ENCODE data around the gene SCARB2.

GRCh38 chr4:76195326-76195725, 18.3 kb downstream of the SCARB2 start:
- TF ChIP-seq CTCF (conservative IDR thresholded peaks at IDR 0.05 in 1 of 2, IDR thresholded peaks at IDR 0.05 in 1 of 2; ENCODE audit: low read depth in 1 of 2, low read length in 2 of 2): no peak
- no peak for TF ChIP-seq EZH2 (IDR thresholded peaks at IDR 0.05; ENCODE audit: low read length, missing control alignments)

Measured in fibroblast of lung (primary cell).